C1 segment of cervical spinal cord (tissue), 14 donors: ENCODE measurements around the gene MCL1.
"Not testable (repeated sequence)": the region's sequence is repeated elsewhere in the genome, so short reads cannot be mapped to it uniquely, and the experiment has no call there.

Experiments used
- DNase-seq, 14 donors: peaks; one replicate each; lab custom pipeline; 2025; lab: John Stamatoyannopoulos, UW

The MCL1 gene

GRCh38 chr1:150572918-150573647 lies 6.3 kb downstream of the MCL1 start:
- no peak for DNase-seq

GRCh38 chr1:150568594-150568966 lies 10.8 kb downstream of the MCL1 start:
- no peak for DNase-seq

- DNase-seq = peak in 11 of 14 donors; percentile 23 to 78 (median 53)
These were observed 11.5 kb downstream of the MCL1 start for GRCh38 chr1:150567717-150568593.

- DNase-seq = no peak
These were observed 12.1 kb downstream of the MCL1 start for GRCh38 chr1:150567341-150567716.

- DNase-seq = no peak
These were observed 12.6 kb downstream of the MCL1 start for GRCh38 chr1:150566589-150567340.

- DNase-seq = not testable (repeated sequence)
These were observed 14.0 kb downstream of the MCL1 start for GRCh38 chr1:150565240-150565991.

GRCh38 chr1:150564051-150564991 lies 15.1 kb downstream of the MCL1 start:
- DNase-seq = no peak

- DNase-seq = peak in 2 of 14 donors; percentile 9 to 29
These were observed 15.9 kb downstream of the MCL1 start for GRCh38 chr1:150563340-150564038.

- peak in 4 of 14 donors; percentile 29 to 47 (median 43) for DNase-seq
These were observed 16.7 kb downstream of the MCL1 start for GRCh38 chr1:150562446-150563339.

GRCh38 chr1:150561974-150562445 lies 17.4 kb downstream of the MCL1 start:
- DNase-seq = peak in 12 of 14 donors; percentile 54 to 88 (median 74)

GRCh38 chr1:150561254-150561973 lies 18.0 kb downstream of the MCL1 start:
- DNase-seq = peak in 13 of 14 donors; percentile 72 to 93 (median 90)

GRCh38 chr1:150560576-150561253 lies 18.7 kb downstream of the MCL1 start:
- DNase-seq = peak in 9 of 14 donors; percentile 75 to 93 (median 91)

GRCh38 chr1:150560011-150560438 lies 19.4 kb downstream of the MCL1 start:
- DNase-seq = peak in 10 of 14 donors; percentile 10 to 58 (median 31)

- DNase-seq = no peak
These were observed 19.8 kb downstream of the MCL1 start for GRCh38 chr1:150559656-150560010.

GRCh38 chr1:150558761-150559655 lies 20.4 kb downstream of the MCL1 start:
- peak in 7 of 14 donors; percentile 10 to 42 (median 37) for DNase-seq

GRCh38 chr1:150558303-150558704 lies 21.1 kb downstream of the MCL1 start:
- no peak for DNase-seq
